ENCODE measurements around the gene CEP192. TPM values are rescaled to one million over a fixed set of nuclear protein-coding genes. Genes with fewer than 3 reads are reported as not detected.

CEP192 gene
- total and polyA plus RNA-seq, 2 of the 4 experiments (the other 2 are of a cell fraction) = 17.2 to 29.0 TPM

DNA sequence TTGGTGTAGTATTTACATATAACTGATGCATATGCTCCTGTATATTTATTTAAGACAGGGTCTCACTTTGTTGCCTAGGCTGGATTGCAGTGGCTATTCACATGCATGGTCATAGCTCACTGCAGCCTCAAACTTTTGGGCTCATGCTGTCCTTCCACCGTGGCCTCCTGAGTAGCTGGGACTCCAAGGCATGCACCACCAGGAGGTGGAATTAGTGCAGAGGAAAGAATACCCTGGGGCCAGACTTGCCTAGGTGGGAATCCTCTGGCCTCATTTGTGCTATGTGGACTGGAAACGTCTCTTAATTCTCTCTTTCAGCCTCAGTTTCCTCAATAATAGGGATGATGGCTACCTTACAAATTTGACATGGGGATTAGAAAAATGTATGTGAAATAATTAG, 2.3 kb downstream of the CEP192 start:
- Histone ChIP-seq H3K23ac (ENCODE audit: low read depth, low read length) (no peak overlapping the region), H3K4me3 (ENCODE audit: insufficient read depth, low read depth, low read length) (no peak overlapping the region), H3K79me1 (ENCODE audit: low read depth in 1 of 2, low read length in 2 of 2) (peaks cover 31 to 49% of the 10 kb centered on the region in 2 experiments), H3K9me1 (ENCODE audit: insufficient read depth, low read length) (peaks cover 30% of the 10 kb centered on the region), H4K8ac (ENCODE audit: low read depth in 2 of 2, low read length in 2 of 2) (no peak overlapping the region), H3K56ac (ENCODE audit: extremely low read depth, insufficient read depth, low read length) (no peak overlapping the region), H4K20me1 (ENCODE audit: insufficient read depth, low read length) (peaks cover 31% of the 10 kb centered on the region; the same call in 1 of the 2 replicates), H3K4me2 (ENCODE audit: low read depth, low read length) (no peak overlapping the region; the same call in 1 of the 2 replicates), H3K27me3 (ENCODE audit: control insufficient read depth, insufficient read depth, low read length) (no peaks in the 10 kb centered on the region), H2AK9ac (replicated peaks; ENCODE audit: low read depth, low read length, poor library complexity) (no peak overlapping the region), H4K5ac (ENCODE audit: low read depth, low read length) (no peak overlapping the region), H2BK5ac (ENCODE audit: low read depth, low read length, poor library complexity, severe bottlenecking) (no peak overlapping the region), H3K4ac (ENCODE audit: low read depth, low read length) (no peak overlapping the region), H3K18ac (ENCODE audit: low read depth, low read length) (no peak overlapping the region), H4K91ac (ENCODE audit: insufficient read depth, low read depth, low read length) (no peak overlapping the region), H2BK15ac (ENCODE audit: low read depth, low read length) (no peak overlapping the region), H2BK120ac (ENCODE audit: low read depth, low read length) (no peak overlapping the region), H2BK20ac (ENCODE audit: low read depth, low read length) (no peak overlapping the region), H2AK5ac (ENCODE audit: low read depth, low read length) (no peak overlapping the region), H3K27ac (ENCODE audit: insufficient read depth, low read length) (no peak overlapping the region), H3K9me3 (ENCODE audit: control insufficient read depth, insufficient read depth, low read length) (no peaks in the 10 kb centered on the region), H3K9ac (ENCODE audit: low read depth, low read length) (no peak overlapping the region), H3K4me1 (ENCODE audit: control insufficient read depth, insufficient read depth, low read length) (peaks cover 8% of the 10 kb centered on the region), H3K14ac (replicated peaks; ENCODE audit: low read depth, low read length) (no peak overlapping the region), H2AFZ (replicated peaks; ENCODE audit: low read length, poor library complexity) (no peak overlapping the region), H3K36me3 (ENCODE audit: control insufficient read depth, insufficient read depth, low read length) (no peaks in the 10 kb centered on the region; the same call in 1 of the 2 replicates)
- WGBS, 2 experiments (ENCODE audit: extremely low coverage in 2 of 2, insufficient read length in 1 of 2) = no CpG with 5 or more reads among the region's 2 CpGs
- TF ChIP-seq, protein P1, sequence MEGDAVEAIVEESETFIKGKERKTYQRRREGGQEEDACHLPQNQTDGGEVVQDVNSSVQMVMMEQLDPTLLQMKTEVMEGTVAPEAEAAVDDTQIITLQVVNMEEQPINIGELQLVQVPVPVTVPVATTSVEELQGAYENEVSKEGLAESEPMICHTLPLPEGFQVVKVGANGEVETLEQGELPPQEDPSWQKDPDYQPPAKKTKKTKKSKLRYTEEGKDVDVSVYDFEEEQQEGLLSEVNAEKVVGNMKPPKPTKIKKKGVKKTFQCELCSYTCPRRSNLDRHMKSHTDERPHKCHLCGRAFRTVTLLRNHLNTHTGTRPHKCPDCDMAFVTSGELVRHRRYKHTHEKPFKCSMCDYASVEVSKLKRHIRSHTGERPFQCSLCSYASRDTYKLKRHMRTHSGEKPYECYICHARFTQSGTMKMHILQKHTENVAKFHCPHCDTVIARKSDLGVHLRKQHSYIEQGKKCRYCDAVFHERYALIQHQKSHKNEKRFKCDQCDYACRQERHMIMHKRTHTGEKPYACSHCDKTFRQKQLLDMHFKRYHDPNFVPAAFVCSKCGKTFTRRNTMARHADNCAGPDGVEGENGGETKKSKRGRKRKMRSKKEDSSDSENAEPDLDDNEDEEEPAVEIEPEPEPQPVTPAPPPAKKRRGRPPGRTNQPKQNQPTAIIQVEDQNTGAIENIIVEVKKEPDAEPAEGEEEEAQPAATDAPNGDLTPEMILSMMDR (conservative IDR thresholded peaks at IDR 0.05; ENCODE audit: low read depth, low read length) = no peak
- no peak for TF ChIP-seq FOS (IDR thresholded peaks at IDR 0.05; ENCODE audit: low read depth, low read length)
- no peak for TF ChIP-seq RCOR1 (IDR thresholded peaks at IDR 0.05; ENCODE audit: insufficient replicate concordance, low read length)
- no peak for TF ChIP-seq RFX5 (IDR thresholded peaks at IDR 0.05; ENCODE audit: low read depth, low read length)
- TF ChIP-seq, protein P2, sequence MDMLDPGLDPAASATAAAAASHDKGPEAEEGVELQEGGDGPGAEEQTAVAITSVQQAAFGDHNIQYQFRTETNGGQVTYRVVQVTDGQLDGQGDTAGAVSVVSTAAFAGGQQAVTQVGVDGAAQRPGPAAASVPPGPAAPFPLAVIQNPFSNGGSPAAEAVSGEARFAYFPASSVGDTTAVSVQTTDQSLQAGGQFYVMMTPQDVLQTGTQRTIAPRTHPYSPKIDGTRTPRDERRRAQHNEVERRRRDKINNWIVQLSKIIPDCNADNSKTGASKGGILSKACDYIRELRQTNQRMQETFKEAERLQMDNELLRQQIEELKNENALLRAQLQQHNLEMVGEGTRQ (IDR thresholded peaks at IDR 0.05; ENCODE audit: low read depth, low read length) = no peak
- TF ChIP-seq MAZ (IDR thresholded peaks at IDR 0.05; ENCODE audit: borderline replicate concordance, low read depth, low read length) = no peak
- TF ChIP-seq, protein P3, sequence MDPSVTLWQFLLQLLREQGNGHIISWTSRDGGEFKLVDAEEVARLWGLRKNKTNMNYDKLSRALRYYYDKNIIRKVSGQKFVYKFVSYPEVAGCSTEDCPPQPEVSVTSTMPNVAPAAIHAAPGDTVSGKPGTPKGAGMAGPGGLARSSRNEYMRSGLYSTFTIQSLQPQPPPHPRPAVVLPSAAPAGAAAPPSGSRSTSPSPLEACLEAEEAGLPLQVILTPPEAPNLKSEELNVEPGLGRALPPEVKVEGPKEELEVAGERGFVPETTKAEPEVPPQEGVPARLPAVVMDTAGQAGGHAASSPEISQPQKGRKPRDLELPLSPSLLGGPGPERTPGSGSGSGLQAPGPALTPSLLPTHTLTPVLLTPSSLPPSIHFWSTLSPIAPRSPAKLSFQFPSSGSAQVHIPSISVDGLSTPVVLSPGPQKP (IDR thresholded peaks at IDR 0.05; ENCODE audit: borderline replicate concordance, low read depth, low read length) = no peak
- no peak for TF ChIP-seq MAFK (IDR thresholded peaks at IDR 0.05; ENCODE audit: low read depth, low read length)
- no peak for TF ChIP-seq NFE2L2 (IDR thresholded peaks at IDR 0.05; ENCODE audit: low read depth, low read length)
- TF ChIP-seq RAD21 (IDR thresholded peaks at IDR 0.05; ENCODE audit: low read length) = no peak
- TF ChIP-seq CHD1 (IDR thresholded peaks at IDR 0.05; ENCODE audit: low read depth, low read length) = no peak
- TF ChIP-seq SMC3 (IDR thresholded peaks at IDR 0.05; ENCODE audit: low read depth, low read length) = no peak
- no peak for TF ChIP-seq CEBPB (IDR thresholded peaks at IDR 0.05; ENCODE audit: low read depth, low read length)
- intact Hi-C loops (cut with micrococcal nuclease) (no loop called here), in situ Hi-C loops (cut with MboI; ENCODE audit: low sequenced_read_pairs) (loop anchor here (25.0 kb wide), 1 partner anchor 744 kb away; the partner anchor contains the start of genes FAM210A and RNMT), dilution Hi-C loops (cut with HindIII; ENCODE audit: low sequenced_read_pairs, unreplicated experiment) (no loop called here)
- DNase-seq = no peak
- POLR2A ChIA-PET (ENCODE audit: unreplicated experiment) = no interaction called here
- no TSS peak for BruUV-seq (replicated peaks)
- CTCF ChIA-PET = no interaction called here
- no peak for ATAC-seq (ENCODE audit: low read depth)

All from IMR-90 (cell line).